HG03439 (cell line): ENCODE measurements around the gene HCN3.
"Not testable (repeated sequence)": the region's sequence is repeated elsewhere in the genome, so short reads cannot be mapped to it uniquely, and the experiment has no call there.

Experiments used
- ATAC-seq: cut with Tn5 transposase; IDR thresholded peaks from one replicate; pipeline ENCODE4 v1.9.1; 2021; ENCODE audit warnings: mild to moderate bottlenecking, moderate library complexity; ENCODE audit not compliant: unreplicated experiment

Gene HCN3

GRCh38 chr1:155328856-155329255 lies 51.6 kb downstream of the HCN3 start:
- not testable (repeated sequence) for ATAC-seq

- no peak for ATAC-seq
Measured at GRCh38 chr1:155329980-155330598, 52.8 kb downstream of the HCN3 start.

GRCh38 chr1:155334962-155335361 lies 57.7 kb downstream of the HCN3 start:
- no peak for ATAC-seq
